Measurements from ENCODE around the gene HEATR5A. TPM values are rescaled to one million over a fixed set of nuclear protein-coding genes. Genes with fewer than 3 reads are reported as not detected.
"Not testable (repeated sequence)": the region's sequence is repeated elsewhere in the genome, so short reads cannot be mapped to it uniquely, and the experiment has no call there.

HEATR5A gene
- total and polyA plus RNA-seq, 2 of the 13 experiments (the other 11 are each of a cell fraction or from before 2014, with no cell fraction given): 36.4 to 105 TPM

DNA sequence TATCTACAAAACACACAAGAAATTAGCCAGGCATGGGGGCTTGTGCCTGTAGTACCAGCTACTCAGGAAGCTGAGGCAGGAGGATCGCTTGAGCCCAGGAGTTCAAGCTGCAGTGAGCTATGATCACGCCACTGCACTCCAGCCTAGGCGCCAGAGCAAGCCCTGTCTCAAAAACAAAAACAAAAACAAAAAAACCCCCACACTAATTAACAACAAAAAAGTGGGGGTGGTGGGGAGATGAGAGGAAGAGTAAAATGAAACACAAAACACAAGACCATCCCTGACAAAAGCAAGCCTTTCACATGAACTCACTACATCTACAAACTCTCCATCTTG is 158.9 kb downstream of the HEATR5A start (continued):
- TF ChIP-seq ADNP (CRISPR knock-in tag; IDR thresholded peaks at IDR 0.05) (peak; percentile 21; the same call in 1 of the 2 replicates), ATF5 (CRISPR knock-in tag; IDR thresholded peaks at IDR 0.05; ENCODE audit: low read depth) (no peak), HDAC1 (CRISPR knock-in tag; IDR thresholded peaks at IDR 0.05) (no peak), ZNF570 (CRISPR knock-in tag; IDR thresholded peaks at IDR 0.05; ENCODE audit: borderline replicate concordance) (no peak), CCAR2 (optimal IDR thresholded peaks at IDR 0.05; ENCODE audit: low read depth, low read length) (no peak)

DNA sequence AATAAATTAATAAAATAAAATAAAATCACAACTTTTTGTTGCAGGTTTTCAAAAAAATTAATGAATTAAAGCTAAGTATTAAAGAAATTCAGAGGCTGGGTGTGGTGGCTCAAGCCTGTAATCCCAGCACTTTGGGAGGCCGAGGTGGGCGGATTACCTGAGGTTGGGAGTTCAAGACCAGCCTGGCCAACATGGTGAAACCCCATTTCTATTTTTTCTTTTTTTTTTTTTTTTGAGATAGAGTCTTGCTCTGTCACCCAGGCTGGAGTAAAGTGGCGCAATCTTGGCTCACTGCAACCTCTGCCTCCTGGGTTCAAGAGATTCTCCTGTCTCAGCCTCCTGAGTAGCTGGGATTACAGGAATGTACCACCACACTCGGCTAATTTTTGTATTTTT is 161.3 kb downstream of the HEATR5A start:
- H3K4me3 ChIP-seq (replicated peaks in 1 of 3; ENCODE audit: insufficient read depth in 1 of 3, low read depth in 2 of 3, low read length in 3 of 3); intact Hi-C loops (cut with micrococcal nuclease; ENCODE audit: unreplicated experiment); H3K79me2 ChIP-seq (ENCODE audit: insufficient read depth, low read length); H3K27me3 ChIP-seq (ENCODE audit: control insufficient read depth in 1 of 2, insufficient read depth in 2 of 2, low read length in 2 of 2); in situ Hi-C loops (cut with HindIII; ENCODE audit: extremely low pct_ligation_motif_present, low pct_unique_long_range_greater_than_20kb); DNase-seq (ENCODE audit: low spot score); H2AFZ ChIP-seq (ENCODE audit: low read length); ATAC-seq; FAIRE-seq; H3K36me3 ChIP-seq (replicated peaks in 1 of 2; ENCODE audit: control insufficient read depth in 1 of 2, insufficient read depth in 2 of 2, low read length in 2 of 2); BruUV-seq (replicated peaks); CTCF ChIA-PET (ENCODE audit: low intra/inter-chr PET ratio, low total read pairs); H3K9me3 ChIP-seq (ENCODE audit: low read length); H3K4me2 ChIP-seq (ENCODE audit: low read depth, low read length); H4K20me1 ChIP-seq (ENCODE audit: insufficient read depth, low read length): not testable (repeated sequence)
- peaks cover 97% of the 10 kb centered on the region for H3K4me1 ChIP-seq (ENCODE audit: insufficient read depth, low read length)
- 91% methylated on average over 4 of the region's 4 CpGs for WGBS (ENCODE audit: low lambda C conversion rate)
- POLR2A ChIA-PET: interaction anchor here (0.7 to 14.8 kb wide), 8 partner anchors 14 to 499 kb away, joined by 3 to 323 read pairs (median 9); partner anchors contain the start of genes HECTD1 and STRN3
- H3K9ac ChIP-seq (ENCODE audit: insufficient read depth, low read depth, low read length): peak overlapping the region; percentile 67; the same call in 1 of the 2 replicates
- H3K27ac ChIP-seq (ENCODE audit: extremely low read length, insufficient read depth, low read length): peak overlapping the region; percentile 89
- TF ChIP-seq KLF13 (CRISPR knock-in tag; IDR thresholded peaks at IDR 0.05) (0 out of 2 replicates have a peak, but pooled peaks have one; percentile 8), ZNF772 (CRISPR knock-in tag; IDR thresholded peaks at IDR 0.05) (peak; percentile 58; the same call in 1 of the 2 replicates), ZNF879 (CRISPR knock-in tag; IDR thresholded peaks at IDR 0.05) (0 out of 2 replicates have a peak, but pooled peaks have one; percentile 64), CHD4 (IDR thresholded peaks at IDR 0.05; ENCODE audit: borderline replicate concordance, low read length) (0 out of 2 replicates have a peak, but pooled peaks have one; percentile 3), HMGXB4 (CRISPR knock-in tag; IDR thresholded peaks at IDR 0.05; ENCODE audit: borderline replicate concordance in 1 of 2, low read depth in 1 of 2) (0 out of 4 replicates have a peak, but pooled peaks of 1 of the 2 experiments have one; percentile 10), ZNF574 (CRISPR knock-in tag; IDR thresholded peaks at IDR 0.05) (0 out of 2 replicates have a peak, but pooled peaks have one; percentile 32), DNMT1 (CRISPR knock-in tag; IDR thresholded peaks at IDR 0.05) (0 out of 2 replicates have a peak, but pooled peaks have one; percentile 26)
- TF ChIP-seq, protein P1, sequence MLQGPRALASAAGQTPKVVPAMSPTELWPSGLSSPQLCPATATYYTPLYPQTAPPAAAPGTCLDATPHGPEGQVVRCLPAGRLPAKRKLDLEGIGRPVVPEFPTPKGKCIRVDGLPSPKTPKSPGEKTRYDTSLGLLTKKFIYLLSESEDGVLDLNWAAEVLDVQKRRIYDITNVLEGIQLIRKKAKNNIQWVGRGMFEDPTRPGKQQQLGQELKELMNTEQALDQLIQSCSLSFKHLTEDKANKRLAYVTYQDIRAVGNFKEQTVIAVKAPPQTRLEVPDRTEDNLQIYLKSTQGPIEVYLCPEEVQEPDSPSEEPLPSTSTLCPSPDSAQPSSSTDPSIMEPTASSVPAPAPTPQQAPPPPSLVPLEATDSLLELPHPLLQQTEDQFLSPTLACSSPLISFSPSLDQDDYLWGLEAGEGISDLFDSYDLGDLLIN (CRISPR knock-in tag; IDR thresholded peaks at IDR 0.05; ENCODE audit: borderline replicate concordance): 0 out of 2 replicates have a peak, but pooled peaks have one; percentile 10
